Measurements from ENCODE around the gene GREM1.

Gene GREM1

GRCh38 chr15:32682977-32683630, 34.7 kb upstream of the GREM1 start:
- no peaks in the 10 kb centered on the region for H3K9me3 ChIP-seq
- H3K27me3 ChIP-seq = peaks cover 31% of the 10 kb centered on the region
- no peak overlapping the region for H3K27ac ChIP-seq
- H3K4me1 ChIP-seq (ENCODE audit: control insufficient read depth in 1 of 2, insufficient read depth in 1 of 2, low read depth in 1 of 2, low read length in 1 of 2) = no peaks in the 10 kb centered on the region
- no peak for TF ChIP-seq CTCF (IDR thresholded peaks at IDR 0.05)
- no peak overlapping the region for H3K4me3 ChIP-seq (ENCODE audit: low read depth in 1 of 2, low read length in 1 of 2)
- no peaks in the 10 kb centered on the region for H3K36me3 ChIP-seq

GRCh38 chr15:32683906-32684584, 33.8 kb upstream of the GREM1 start:
- H3K9me3 ChIP-seq = no peaks in the 10 kb centered on the region
- no peaks in the 10 kb centered on the region for H3K4me1 ChIP-seq (ENCODE audit: control insufficient read depth in 1 of 2, insufficient read depth in 1 of 2, low read depth in 1 of 2, low read length in 1 of 2)
- no peaks in the 10 kb centered on the region for H3K36me3 ChIP-seq
- TF ChIP-seq CTCF (IDR thresholded peaks at IDR 0.05) = no peak
- no peak overlapping the region for H3K27ac ChIP-seq
- H3K4me3 ChIP-seq (ENCODE audit: low read depth in 1 of 2, low read length in 1 of 2) = no peak overlapping the region
- H3K27me3 ChIP-seq = peaks cover 31% of the 10 kb centered on the region

GRCh38 chr15:32685576-32685975, 32.2 kb upstream of the GREM1 start:
- Histone ChIP-seq H3K27me3 (peaks cover 37% of the 10 kb centered on the region), H3K36me3 (no peaks in the 10 kb centered on the region), H3K4me3 (ENCODE audit: low read depth in 1 of 2, low read length in 1 of 2) (no peak overlapping the region), H3K27ac (no peak overlapping the region), H3K4me1 (ENCODE audit: control insufficient read depth in 1 of 2, insufficient read depth in 1 of 2, low read depth in 1 of 2, low read length in 1 of 2) (no peaks in the 10 kb centered on the region), H3K9me3 (no peaks in the 10 kb centered on the region)
- no peak for TF ChIP-seq CTCF (IDR thresholded peaks at IDR 0.05)

GRCh38 chr15:32687556-32687955, 30.2 kb upstream of the GREM1 start:
- no peaks in the 10 kb centered on the region for H3K4me1 ChIP-seq (ENCODE audit: control insufficient read depth in 1 of 2, insufficient read depth in 1 of 2, low read depth in 1 of 2, low read length in 1 of 2)
- H3K27me3 ChIP-seq = peaks cover 43% of the 10 kb centered on the region
- H3K36me3 ChIP-seq = no peaks in the 10 kb centered on the region
- H3K9me3 ChIP-seq = no peaks in the 10 kb centered on the region
- TF ChIP-seq CTCF (IDR thresholded peaks at IDR 0.05) = no peak
- H3K27ac ChIP-seq = no peak overlapping the region
- H3K4me3 ChIP-seq (ENCODE audit: low read depth in 1 of 2, low read length in 1 of 2) = no peak overlapping the region

- H3K4me3 ChIP-seq (ENCODE audit: low read depth in 1 of 2, low read length in 1 of 2) = no peak overlapping the region
Observed at GRCh38 chr15:32688151-32688639, 29.6 kb upstream of the GREM1 start.

More at GRCh38 chr15:32688151-32688639, 29.6 kb upstream of the GREM1 start:
- Histone ChIP-seq H3K27me3 (peaks cover 43% of the 10 kb centered on the region), H3K36me3 (no peaks in the 10 kb centered on the region), H3K9me3 (no peaks in the 10 kb centered on the region), H3K27ac (no peak overlapping the region), H3K4me1 (ENCODE audit: control insufficient read depth in 1 of 2, insufficient read depth in 1 of 2, low read depth in 1 of 2, low read length in 1 of 2) (no peaks in the 10 kb centered on the region)
- TF ChIP-seq CTCF (IDR thresholded peaks at IDR 0.05) = no peak
